ENCODE results near the gene ENDOV.

Gene ENDOV

GRCh38 chr17:80431246-80432195, 16.6 kb downstream of the ENDOV start:
- no peak for DNase-seq (ENCODE audit: low read depth)

GRCh38 chr17:80432350-80432955, 17.5 kb downstream of the ENDOV start:
- no peak for DNase-seq (ENCODE audit: low read depth)

GRCh38 chr17:80432961-80433550, 18.1 kb downstream of the ENDOV start:
- no peak for DNase-seq (ENCODE audit: low read depth)

DNA sequence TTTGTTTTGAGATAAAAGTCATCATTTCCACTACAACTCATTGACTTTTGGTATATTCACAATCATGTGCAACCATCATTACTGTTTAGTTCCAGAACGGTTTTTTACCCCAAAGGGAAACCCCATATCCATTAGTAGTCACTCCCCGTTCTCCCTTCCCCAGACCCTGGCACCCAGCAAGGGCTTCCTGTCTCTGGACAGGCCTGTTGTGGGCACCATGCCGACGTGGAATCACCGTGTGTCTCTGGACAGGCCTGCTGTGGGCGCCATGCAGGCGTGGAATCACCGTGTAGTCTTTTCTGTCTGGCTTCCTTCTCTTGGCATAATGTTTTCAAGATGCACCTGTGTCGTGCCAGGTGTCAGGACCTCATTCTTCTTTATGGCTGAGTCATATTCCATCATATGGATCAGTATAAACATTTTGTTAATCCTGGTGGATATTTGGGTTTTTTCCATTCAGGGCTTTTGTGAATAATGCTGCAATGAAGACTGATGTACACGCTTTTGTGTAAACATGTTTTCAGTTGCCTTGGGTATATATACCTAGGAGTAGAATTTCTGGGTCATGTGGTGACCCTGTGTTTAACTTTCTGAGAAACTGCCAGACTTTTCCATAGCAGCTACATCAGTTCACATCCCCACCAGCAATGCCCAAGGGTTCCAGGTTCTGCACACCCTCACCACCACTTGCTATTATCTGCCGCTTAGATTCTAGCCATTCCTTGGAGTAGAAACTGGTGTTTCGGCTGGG, 19.1 kb downstream of the ENDOV start:
- DNase-seq (ENCODE audit: low read depth) = no peak

- DNase-seq (ENCODE audit: low read depth) = no peak
Measured at GRCh38 chr17:80437532-80437931, 22.6 kb downstream of the ENDOV start.

- DNase-seq (ENCODE audit: low read depth) = no peak
Measured at GRCh38 chr17:80438806-80439205, 23.8 kb downstream of the ENDOV start.

DNA sequence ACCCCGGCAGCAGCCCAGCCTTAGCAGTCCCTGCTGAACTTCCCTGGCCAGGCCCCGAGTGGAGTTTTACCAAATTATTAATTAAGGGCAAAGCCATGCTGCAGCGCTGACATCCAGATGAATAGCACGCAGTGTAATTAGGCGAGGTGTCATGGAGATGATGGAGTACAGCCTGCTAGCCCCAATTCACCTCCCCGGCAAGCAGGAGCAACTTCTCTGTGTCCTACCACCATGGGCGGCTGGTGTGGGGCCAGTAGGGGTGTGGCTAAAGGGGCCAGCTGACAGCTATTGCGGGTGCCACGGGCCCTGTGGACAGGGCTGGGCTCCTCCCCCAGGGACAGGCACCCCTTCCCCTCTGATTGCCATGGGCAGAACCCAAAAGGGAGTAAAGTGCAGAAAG, 24.5 kb downstream of the ENDOV start:
- DNase-seq (ENCODE audit: low read depth) = no peak

GRCh38 chr17:80441133-80441578, 26.2 kb downstream of the ENDOV start:
- peak; percentile 45 for DNase-seq (ENCODE audit: low read depth)

- DNase-seq (ENCODE audit: low read depth) = no peak
Measured at GRCh38 chr17:80441598-80442322, 26.8 kb downstream of the ENDOV start.

DNA sequence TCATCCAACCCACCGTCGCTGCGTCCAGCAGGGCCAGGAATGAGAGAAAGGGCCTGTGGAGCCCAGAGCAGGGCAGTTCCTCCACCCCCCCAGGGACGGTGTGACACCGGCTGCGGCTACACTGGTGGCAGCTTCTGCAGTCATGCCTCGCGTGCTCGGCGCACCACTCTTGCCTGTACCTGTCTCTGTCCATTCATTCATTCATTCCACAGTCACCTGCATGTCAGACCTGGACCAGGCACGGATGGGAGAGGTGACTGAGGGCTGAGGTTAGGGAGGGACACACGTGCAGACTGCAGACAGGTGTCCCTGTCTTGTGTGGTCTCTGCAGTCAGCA, 27.3 kb downstream of the ENDOV start:
- DNase-seq (ENCODE audit: low read depth) = no peak

- no peak for DNase-seq (ENCODE audit: low read depth)
Measured at GRCh38 chr17:80442764-80443163, 27.8 kb downstream of the ENDOV start.

DNA sequence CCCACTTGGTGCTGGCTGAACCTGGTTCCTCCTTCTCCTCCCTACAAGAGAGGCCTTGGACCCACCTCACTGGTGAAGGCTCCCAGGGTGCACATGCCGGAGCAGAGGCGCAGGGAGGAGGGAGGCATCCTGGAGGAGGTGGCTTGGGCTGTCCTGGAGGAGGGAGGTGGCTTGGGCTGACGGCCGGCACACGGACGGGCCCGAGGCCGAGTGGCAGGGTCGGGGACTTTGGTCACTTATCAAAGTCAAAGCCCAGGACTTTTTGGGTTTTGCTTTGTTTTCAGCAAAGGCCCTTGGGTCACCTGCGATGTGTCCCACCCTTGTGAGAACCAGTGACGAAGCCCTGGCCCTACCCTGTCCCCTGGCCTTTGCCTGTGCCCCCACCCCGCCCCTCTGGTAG, 28.5 kb downstream of the ENDOV start:
- DNase-seq (ENCODE audit: low read depth) = no peak

GRCh38 chr17:80443916-80444643, 29.1 kb downstream of the ENDOV start:
- DNase-seq (ENCODE audit: low read depth) = no peak

GRCh38 chr17:80444644-80444979, 29.6 kb downstream of the ENDOV start:
- DNase-seq (ENCODE audit: low read depth) = no peak

- no peak for DNase-seq (ENCODE audit: low read depth)
Measured at GRCh38 chr17:80445007-80445725, 30.2 kb downstream of the ENDOV start.

DNA sequence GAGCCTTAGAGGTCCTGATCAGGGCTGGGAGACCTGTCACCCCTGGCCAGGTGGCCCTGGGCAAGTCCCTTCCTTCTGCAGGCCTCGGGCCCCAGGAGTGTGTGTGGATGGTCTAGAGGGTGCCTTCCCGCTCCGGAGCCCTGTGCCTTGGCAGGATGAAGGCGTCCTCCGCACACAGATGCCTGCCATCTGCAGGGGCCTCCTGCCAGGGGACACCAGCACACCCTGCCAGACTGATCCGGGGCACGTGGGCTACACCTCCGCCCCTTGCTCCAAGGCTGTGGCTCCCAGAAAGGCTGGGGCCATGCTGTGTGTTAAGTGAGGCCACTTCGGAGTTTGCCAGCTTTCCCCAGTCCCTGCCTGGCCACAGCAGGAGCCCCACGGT, 30.8 kb downstream of the ENDOV start:
- no peak for DNase-seq (ENCODE audit: low read depth)

DNA sequence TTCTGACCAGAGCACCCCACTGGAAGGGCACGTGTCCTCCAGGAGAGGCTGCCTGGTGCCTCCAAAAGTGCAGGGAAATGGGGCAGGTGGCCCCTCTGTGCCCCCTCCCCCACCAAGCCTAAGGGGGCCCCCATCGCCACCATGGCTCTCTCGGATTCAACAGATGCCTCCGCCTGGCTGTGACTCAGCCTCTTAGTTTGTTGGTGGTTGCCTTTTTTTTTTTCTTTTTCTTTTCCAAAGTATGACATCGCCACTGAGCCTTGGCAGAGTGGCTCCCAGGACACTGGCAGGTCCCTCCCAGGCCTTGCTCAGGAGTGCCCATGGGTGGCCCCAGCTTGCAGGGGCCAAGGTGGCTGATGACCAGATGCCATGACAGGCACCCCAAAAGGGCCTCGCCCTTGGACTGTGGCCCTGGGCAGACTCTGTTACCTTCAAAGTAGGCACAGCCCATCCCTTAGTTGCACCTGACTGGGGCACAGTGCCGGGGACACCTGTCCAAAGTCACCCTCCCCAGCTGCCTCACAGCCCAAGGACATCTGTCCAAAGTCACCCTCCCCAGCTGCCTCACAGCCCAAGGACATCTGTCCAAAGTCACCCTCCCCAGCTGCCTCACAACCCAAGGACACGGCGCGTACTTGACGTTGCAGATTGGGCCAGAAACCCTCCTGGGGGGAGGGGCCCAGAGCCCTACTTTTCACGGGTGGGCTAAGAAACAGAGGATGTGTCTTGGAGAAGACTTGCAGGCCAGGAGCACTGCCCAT, 31.9 kb downstream of the ENDOV start:
- DNase-seq (ENCODE audit: low read depth) = no peak

DNA sequence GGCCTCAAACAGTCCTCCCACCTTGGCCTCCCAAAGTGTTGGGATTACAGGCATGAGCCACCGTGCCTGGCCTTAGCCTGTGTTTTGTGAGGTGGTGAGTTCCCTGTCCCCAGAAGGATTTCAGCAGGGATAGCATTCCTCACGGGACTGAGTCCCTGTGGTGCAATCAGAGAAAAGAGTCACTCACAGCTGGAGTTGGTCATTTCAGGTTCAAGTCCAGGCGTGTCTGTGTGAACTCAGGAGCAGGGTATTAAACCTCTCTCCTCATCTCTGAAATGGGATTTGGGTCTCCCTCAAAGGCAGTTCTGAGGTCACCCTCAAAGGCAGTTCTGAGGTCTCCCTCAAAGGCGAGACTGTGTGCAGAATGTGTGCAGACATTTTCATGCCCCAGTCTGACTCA, 32.8 kb downstream of the ENDOV start:
- DNase-seq (ENCODE audit: low read depth) = no peak

DNA sequence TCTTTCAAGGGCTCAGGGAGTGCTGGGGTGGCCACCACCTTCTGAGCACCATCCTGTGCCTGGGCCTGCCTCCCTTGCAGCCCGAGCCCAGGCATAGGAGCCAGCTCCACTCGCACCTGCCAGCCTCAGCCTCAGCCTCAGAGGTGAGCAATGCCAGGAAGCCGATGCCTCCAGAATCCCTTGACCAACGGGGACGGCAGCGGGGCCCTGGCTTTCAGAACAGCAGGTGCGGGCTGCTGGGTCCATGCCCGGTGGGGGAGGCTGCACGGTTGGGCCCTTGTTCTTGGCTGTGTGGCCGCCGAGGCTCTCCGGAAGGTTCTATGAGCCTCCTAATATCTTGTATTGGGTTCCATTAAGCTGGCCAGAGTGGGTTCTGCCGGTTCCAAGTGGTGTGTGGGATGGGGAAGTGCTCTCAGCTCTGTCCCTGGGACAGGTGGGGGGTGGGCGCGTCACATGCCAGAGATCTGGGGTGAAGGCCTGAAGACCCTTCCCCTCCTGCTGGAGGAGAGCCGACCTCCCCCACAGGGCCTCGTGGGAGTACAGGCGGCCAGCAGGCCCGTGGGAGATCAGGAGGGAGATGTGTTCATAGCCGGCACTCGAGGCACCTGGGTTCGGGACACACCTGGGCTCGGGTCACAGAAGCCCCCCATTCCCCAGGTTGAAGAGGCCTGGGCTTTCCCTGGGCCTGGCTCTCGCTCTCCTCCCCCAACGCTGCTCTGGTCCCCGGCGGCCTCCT, 34.4 kb downstream of the ENDOV start:
- DNase-seq (ENCODE audit: low read depth) = no peak

All from T follicular helper cell (primary cell).